ENCODE data around the gene RAD51B.

Gene RAD51B

DNA sequence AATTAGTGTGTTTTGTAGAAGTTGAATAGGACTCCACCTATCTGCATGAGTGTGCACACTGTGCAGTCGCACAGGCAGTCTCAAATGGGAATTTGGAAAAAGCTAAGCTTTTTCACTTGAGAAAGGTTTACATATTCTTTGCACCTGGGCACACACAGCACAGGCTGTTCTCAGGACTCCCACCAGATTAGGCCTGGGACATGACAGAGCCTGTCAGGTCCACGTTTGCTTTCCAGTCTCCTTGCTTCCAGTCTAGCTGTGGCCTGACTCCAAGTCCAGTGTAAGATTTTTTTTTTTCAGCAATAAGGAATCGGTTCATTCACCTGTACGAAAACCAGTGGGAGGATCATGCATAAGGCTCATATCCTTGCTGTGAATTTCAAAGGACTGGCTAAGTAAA is 792.0 kb downstream of the RAD51B start:
- TF ChIP-seq, protein P1, sequence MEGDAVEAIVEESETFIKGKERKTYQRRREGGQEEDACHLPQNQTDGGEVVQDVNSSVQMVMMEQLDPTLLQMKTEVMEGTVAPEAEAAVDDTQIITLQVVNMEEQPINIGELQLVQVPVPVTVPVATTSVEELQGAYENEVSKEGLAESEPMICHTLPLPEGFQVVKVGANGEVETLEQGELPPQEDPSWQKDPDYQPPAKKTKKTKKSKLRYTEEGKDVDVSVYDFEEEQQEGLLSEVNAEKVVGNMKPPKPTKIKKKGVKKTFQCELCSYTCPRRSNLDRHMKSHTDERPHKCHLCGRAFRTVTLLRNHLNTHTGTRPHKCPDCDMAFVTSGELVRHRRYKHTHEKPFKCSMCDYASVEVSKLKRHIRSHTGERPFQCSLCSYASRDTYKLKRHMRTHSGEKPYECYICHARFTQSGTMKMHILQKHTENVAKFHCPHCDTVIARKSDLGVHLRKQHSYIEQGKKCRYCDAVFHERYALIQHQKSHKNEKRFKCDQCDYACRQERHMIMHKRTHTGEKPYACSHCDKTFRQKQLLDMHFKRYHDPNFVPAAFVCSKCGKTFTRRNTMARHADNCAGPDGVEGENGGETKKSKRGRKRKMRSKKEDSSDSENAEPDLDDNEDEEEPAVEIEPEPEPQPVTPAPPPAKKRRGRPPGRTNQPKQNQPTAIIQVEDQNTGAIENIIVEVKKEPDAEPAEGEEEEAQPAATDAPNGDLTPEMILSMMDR (IDR thresholded peaks at IDR 0.05; ENCODE audit: low read depth, low read length, missing control alignments), result no peak
- no peak for DNase-seq (ENCODE audit: low read depth)
- no peak overlapping the region for H3K4me3 ChIP-seq (ENCODE audit: low read depth, low read length)

- no peak overlapping the region for H3K4me3 ChIP-seq (ENCODE audit: low read depth, low read length)
- TF ChIP-seq, protein P1 (IDR thresholded peaks at IDR 0.05; ENCODE audit: low read depth, low read length, missing control alignments), result no peak
- DNase-seq (ENCODE audit: low read depth), result no peak
Observed at GRCh38 chr14:68612049-68612448, 792.5 kb downstream of the RAD51B start.

DNA sequence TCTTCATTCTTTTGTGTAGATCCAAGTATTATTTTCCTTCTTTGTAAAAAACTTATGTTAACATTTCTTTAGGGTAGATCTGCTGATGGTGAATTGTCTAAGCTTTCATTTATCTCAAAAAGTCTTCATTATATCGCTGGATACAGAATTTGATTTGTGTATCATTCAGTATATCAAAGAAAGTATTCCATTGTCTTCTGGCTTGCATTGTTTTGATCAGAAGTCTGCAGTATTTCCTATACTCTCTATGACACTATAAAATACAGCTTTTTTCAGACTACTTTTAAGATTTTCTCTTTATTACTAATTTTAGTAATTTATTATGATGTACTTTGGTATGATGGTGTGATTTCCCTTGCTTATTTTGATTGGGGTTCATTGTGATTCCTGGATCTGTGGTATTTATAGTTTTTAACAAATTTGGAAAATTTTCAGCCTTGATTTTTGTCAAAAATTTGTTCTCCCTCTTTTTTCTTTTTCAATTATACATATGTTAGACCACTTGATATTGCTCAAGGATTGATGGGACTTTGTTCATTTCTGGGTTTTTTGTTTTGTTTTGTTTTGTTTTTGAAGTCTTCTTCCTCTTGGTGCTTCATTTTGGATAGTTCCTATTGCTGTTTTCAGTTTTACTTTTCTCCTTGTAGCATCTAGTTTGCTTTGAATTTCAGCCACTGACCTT is 796.8 kb downstream of the RAD51B start:
- no peak for DNase-seq (ENCODE audit: low read depth)
- no peak overlapping the region for H3K4me3 ChIP-seq (ENCODE audit: low read depth, low read length)
- TF ChIP-seq, protein P1 (IDR thresholded peaks at IDR 0.05; ENCODE audit: low read depth, low read length, missing control alignments), result no peak

GRCh38 chr14:68619790-68620574 is 800.4 kb downstream of the RAD51B start:
- DNase-seq (ENCODE audit: low read depth), result no peak
- no peak overlapping the region for H3K4me3 ChIP-seq (ENCODE audit: low read depth, low read length)
- TF ChIP-seq, protein P1 (IDR thresholded peaks at IDR 0.05; ENCODE audit: low read depth, low read length, missing control alignments), result no peak

DNA sequence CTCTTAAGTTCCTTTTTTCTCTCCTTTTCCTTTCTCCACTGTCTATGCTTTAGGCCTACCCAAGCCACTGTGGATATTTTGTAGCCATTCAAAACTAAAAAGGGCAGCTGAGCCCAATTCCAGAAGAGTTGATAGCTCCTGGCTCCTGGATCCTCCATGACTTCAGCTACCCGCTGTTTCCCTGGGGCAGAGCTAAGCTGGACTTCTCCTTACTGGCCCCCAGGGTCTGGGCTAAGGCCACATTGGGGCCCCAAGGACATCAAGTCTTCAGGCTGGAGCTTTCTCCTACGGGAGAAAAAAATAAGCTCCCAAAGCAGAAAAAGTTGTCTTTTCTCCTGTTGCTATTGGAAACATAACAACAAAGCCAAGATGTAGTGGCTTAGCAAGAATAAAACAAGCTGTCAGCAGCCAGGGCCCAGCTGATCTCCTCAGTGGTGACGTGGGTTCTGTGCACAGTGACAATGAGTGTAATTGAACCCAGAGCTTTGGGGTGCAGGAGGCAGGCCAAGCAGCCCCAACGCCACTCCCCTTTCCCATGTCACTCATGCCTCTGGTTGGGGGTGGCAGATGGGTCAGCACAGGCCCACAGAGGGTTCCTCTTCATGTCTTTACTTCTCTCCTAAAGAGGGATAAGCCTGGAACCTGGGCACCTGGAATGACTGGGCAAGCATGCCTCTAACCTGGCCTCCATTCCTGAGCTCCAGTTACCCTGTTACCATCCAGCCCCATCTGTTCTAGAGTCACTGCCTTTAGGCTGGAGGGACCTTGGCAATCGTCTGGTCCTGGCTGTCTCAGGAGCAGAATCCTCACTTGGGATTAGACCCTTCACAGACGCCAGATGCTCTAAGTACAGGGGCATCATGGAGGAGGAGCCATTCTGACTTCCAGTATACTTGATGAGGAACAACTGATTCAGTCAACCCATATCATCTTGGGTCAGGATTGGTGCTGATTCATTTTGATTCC is 802.1 kb downstream of the RAD51B start:
- TF ChIP-seq, protein P1 (IDR thresholded peaks at IDR 0.05; ENCODE audit: low read depth, low read length, missing control alignments), result no peak
- no peak overlapping the region for H3K4me3 ChIP-seq (ENCODE audit: low read depth, low read length)
- no peak for DNase-seq (ENCODE audit: low read depth)

DNA sequence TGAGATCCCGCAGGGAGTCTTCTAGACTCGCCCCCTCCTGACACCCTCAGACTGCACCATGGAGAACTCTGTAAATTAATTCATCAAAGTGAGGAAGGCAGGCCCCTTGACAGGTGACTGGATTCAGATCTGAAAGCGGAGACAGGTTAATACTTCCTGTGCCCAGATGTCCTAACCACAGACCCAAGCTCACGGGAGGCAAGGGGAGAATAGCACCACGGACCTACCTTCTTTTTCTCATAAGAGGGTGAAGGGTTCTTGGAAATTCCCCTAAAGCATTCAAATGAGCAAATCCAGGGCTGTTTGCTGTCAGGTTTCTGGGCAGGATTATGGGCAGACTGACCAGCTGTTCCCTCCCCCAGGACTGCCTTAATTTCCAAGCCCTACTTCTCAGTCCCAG is 803.3 kb downstream of the RAD51B start:
- DNase-seq (ENCODE audit: low read depth), result no peak

More for the DNA sequence above, 803.3 kb downstream of the RAD51B start:
- H3K4me3 ChIP-seq (ENCODE audit: low read depth, low read length), result no peak overlapping the region
- TF ChIP-seq, protein P1 (IDR thresholded peaks at IDR 0.05; ENCODE audit: low read depth, low read length, missing control alignments), result no peak
